ENCODE measurements around the gene SCLY. TPM values are rescaled to one million over a fixed set of nuclear protein-coding genes. Genes with fewer than 3 reads are reported as not detected.

Gene SCLY
- total and polyA plus RNA-seq, 2 of the 13 experiments (the other 11 are each of a cell fraction or from before 2014, with no cell fraction given) = 27.9 to 38.6 TPM

- no peak for TF ChIP-seq HINFP (CRISPR knock-in tag; IDR thresholded peaks at IDR 0.05; ENCODE audit: low read depth)
- no peak for TF ChIP-seq CREB3 (CRISPR knock-in tag; IDR thresholded peaks at IDR 0.05)
- TF ChIP-seq ZBTB3 (CRISPR knock-in tag; IDR thresholded peaks at IDR 0.05; ENCODE audit: borderline replicate concordance, low read depth) = no peak
- peak; percentile 85 for TF ChIP-seq TFDP2 (CRISPR knock-in tag; IDR thresholded peaks at IDR 0.05)
- peak; percentile 76; the same call in 1 of the 2 replicates for TF ChIP-seq ZNF574 (CRISPR knock-in tag; IDR thresholded peaks at IDR 0.05)
- no peak for TF ChIP-seq HNRNPH1 (optimal IDR thresholded peaks at IDR 0.05; ENCODE audit: low read depth, low read length)
- TF ChIP-seq ZNF10 (CRISPR knock-in tag; IDR thresholded peaks at IDR 0.05; ENCODE audit: borderline replicate concordance, low read depth) = no peak
- no peak for TF ChIP-seq FOSL1 (CRISPR knock-in tag; IDR thresholded peaks at IDR 0.05; ENCODE audit: borderline replicate concordance)
- TF ChIP-seq KDM1A (CRISPR knock-in tag; IDR thresholded peaks at IDR 0.05) = 0 out of 2 replicates have a peak, but pooled peaks have one; percentile 3
- no peak for TF ChIP-seq ZNF24 (IDR thresholded peaks at IDR 0.05)
- no peak for TF ChIP-seq MTF2 (CRISPR knock-in tag; IDR thresholded peaks at IDR 0.05; ENCODE audit: borderline replicate concordance)
- no peak for TF ChIP-seq IKZF4 (CRISPR knock-in tag; IDR thresholded peaks at IDR 0.05; ENCODE audit: borderline replicate concordance, low read depth, not compliant biosample characterization)
- TF ChIP-seq ZNF747 (CRISPR knock-in tag; IDR thresholded peaks at IDR 0.05; ENCODE audit: borderline replicate concordance) = no peak
- TF ChIP-seq ZNF296 (CRISPR knock-in tag; conservative IDR thresholded peaks at IDR 0.05) = peak; percentile 63; the same call in 1 of the 2 replicates
- no peak for TF ChIP-seq MEIS1 (CRISPR knock-in tag; IDR thresholded peaks at IDR 0.05; ENCODE audit: borderline replicate concordance)
- TF ChIP-seq ZNF143 (CRISPR knock-in tag; IDR thresholded peaks at IDR 0.05) = no peak
- peak; percentile 55; the same call in 1 of the 2 replicates for TF ChIP-seq ISL2 (CRISPR knock-in tag; IDR thresholded peaks at IDR 0.05)
- TF ChIP-seq MXI1 (IDR thresholded peaks at IDR 0.05; ENCODE audit: borderline replicate concordance, low read depth, low read length) = peak; percentile 90; the same call in 2 of the 3 replicates
- no peak for TF ChIP-seq ZNF451 (CRISPR knock-in tag; IDR thresholded peaks at IDR 0.05)
- TF ChIP-seq ZNF577 (CRISPR knock-in tag; IDR thresholded peaks at IDR 0.05; ENCODE audit: borderline replicate concordance, low read depth) = no peak
- no peak for TF ChIP-seq ZNF326 (CRISPR knock-in tag; IDR thresholded peaks at IDR 0.05; ENCODE audit: borderline replicate concordance)
- no peak for TF ChIP-seq ZNF383 (CRISPR knock-in tag; IDR thresholded peaks at IDR 0.05; ENCODE audit: borderline replicate concordance)
- no peak for TF ChIP-seq ZFAT (CRISPR knock-in tag; conservative IDR thresholded peaks at IDR 0.05)
Observed at GRCh38 chr2:238107525-238108422, 47.0 kb downstream of the SCLY start (continued).
